Colon (tissue), 2 donors: Measurements from ENCODE around the gene PDE1A.

ENCODE experiments used
- FAIRE-seq: peaks from 2 replicates; lab custom pipeline; 2012; peaks lifted over from hg19 to GRCh38; lab: Jason Lieb, UNC
- donor health status: control.
- donor health status: control.

The PDE1A gene

GRCh38 chr2:182193291-182193690 is 233.5 kb downstream of the PDE1A start:
- no peak for FAIRE-seq

DNA sequence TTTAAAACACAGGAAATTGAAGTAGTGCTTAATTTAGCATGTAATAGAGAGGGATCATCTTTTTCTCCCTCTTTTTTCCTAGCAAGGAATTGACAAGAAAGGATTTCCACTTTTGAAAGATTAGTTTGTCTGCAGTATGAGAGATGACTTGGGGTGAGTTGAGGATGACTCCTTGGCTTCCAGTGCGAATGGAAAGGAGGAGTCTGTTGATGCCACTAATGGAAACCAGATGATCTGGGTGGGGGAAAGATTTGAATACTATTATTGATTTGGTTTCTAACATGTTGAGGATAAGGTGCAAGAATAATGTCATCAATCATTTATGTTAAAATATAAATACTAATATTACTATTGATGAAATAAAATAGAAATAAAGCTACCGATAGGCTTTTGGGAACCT is 235.8 kb downstream of the PDE1A start:
- no peak for FAIRE-seq

DNA sequence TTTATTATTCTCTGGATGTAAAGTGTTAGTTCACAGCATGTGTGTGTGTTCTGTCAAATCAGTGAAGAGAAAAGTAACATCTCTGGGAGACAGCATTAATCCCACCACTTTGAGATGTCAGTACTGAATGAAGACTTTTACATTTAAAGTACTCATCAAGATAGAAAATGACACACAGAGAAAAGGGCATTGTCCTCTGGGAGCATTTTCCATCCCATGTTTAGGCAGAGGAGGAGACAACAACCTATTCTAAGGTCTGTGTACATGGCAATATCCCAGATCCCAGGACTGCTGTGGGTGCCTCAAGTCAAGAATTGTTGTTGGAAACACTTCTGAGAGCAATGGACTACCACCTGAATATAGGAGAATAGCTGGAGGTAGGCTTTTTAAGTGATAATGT is 239.7 kb downstream of the PDE1A start:
- no peak for FAIRE-seq

- FAIRE-seq, result peak; percentile 60
These were observed 240.6 kb downstream of the PDE1A start for GRCh38 chr2:182186132-182186735.

- no peak for FAIRE-seq
These were observed 244.4 kb downstream of the PDE1A start for GRCh38 chr2:182182436-182182835.

GRCh38 chr2:182181381-182181780 is 245.5 kb downstream of the PDE1A start:
- FAIRE-seq, result no peak

GRCh38 chr2:182179176-182179575 is 247.7 kb downstream of the PDE1A start:
- no peak for FAIRE-seq

GRCh38 chr2:182173944-182174622 is 252.8 kb downstream of the PDE1A start:
- no peak for FAIRE-seq

DNA sequence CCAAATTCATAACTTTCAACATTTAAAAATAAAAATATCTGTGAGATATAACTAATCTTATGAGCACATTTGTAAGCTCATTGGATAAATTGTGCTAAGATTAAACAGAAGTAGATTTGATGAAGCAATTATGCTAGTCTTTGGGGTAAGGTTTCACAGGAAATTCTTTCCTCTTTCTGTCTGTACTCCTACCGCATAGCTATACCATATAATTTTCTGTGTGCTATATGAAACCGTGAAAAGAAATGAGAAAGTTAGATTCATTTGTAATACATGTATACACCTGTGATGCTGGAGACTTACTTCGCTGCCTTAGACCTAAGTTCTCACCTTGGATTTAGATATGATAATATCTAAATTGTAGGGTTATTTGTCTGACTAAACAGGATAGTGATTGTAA is 256.5 kb downstream of the PDE1A start:
- no peak for FAIRE-seq

- FAIRE-seq, result no peak
These were observed 259.0 kb downstream of the PDE1A start for GRCh38 chr2:182167882-182168281.

- FAIRE-seq, result no peak
These were observed 260.0 kb downstream of the PDE1A start for GRCh38 chr2:182166841-182167240.

DNA sequence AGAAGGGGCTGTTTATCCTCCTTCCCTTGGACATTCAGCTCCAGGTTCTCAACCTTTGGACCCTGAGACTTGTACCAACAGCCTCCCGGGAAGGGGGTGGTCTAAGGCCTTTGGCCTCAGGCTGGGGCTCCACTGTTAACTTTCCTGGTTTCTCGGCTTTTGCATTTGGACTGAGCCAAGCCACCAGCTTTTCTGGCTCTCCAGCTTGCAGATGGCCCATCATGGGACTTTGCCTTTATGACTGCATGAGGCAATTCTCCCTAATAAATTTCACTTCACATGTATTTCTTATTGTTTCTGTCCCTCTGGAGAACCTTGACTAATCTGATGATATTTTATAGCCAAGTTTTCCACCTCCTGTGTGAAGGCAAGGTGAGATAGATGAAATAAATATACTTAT is 260.4 kb downstream of the PDE1A start:
- no peak for FAIRE-seq

GRCh38 chr2:182165202-182165601 is 261.6 kb downstream of the PDE1A start:
- FAIRE-seq, result no peak

DNA sequence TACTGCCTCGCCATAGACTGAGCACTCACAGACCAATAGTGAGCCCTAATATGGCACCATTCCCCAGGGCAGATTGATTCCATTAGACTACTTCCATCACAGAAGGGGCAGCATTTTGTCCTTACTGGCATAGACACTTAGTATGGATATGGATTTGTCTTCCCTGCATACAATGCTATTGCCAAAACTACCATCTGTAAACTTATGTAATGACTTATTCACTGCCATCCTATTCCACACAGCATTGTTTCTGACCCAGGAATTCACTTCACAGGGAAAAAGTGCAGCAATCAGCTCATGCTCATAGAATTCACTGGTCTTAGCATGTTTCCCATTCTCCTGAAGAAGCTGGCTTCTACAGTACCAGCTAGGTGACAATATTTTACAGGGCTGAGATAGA is 262.1 kb downstream of the PDE1A start:
- no peak for FAIRE-seq

- FAIRE-seq, result no peak
These were observed 263.0 kb downstream of the PDE1A start for GRCh38 chr2:182163878-182164277.

GRCh38 chr2:182148344-182148743 is 278.5 kb downstream of the PDE1A start:
- FAIRE-seq, result no peak

DNA sequence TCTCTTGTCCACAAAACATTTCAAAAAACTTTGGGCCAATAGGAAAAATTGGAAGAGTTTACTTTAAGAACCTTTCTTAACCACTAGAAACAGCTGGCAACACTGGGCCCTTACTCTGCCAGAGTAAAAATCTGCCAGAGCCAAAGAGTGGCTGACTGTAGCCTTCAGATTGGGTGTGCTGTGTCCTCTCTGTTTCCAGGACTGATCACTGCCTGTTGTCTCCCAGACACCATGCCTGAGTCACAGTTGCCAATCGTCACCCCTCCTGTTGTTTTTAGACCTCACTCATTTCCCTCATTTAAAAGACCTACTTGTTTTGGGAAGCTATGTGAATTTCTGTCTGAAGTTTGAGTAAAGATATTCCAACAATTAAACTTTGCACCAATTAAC is 282.1 kb downstream of the PDE1A start:
- no peak for FAIRE-seq

- FAIRE-seq, result no peak
These were observed 282.6 kb downstream of the PDE1A start for GRCh38 chr2:182144041-182144775.

DNA sequence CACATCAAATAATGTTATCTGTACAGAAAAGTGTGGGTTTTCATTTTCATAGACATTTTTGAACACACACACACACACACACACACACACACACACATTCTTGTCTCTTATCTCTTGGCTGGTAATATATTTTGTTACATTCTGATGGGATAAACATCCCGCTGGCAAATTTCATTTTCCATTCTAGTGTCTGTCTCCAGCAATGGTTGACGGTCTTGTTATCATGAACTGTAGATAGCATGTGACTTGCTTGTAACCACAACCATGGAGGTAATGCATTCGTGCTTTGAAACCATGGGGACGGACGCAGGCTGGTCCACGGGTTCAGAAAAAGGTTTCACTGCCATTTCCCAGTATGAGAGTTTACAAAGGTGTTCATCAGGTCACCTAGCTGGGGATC is 284.8 kb downstream of the PDE1A start:
- no peak for FAIRE-seq

DNA sequence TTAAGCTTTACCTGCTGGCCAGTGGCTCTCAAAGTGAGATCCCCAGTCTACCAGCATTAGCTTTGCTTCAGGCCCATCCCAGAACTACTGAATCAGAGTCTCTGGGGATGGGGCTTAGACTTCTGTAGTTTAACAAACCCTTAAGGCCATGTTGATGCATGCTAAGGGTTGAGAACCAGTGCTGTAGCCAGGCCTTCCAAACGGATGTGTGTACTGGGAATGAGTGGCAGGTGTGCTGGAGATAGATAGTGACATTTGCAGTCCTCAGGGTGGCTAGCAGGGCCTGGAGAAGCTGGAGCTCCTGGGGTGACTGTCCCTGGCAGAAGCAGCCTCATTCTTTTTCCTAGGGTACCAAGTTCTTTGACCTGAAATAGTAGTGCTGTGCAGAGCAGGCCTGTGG is 292.6 kb downstream of the PDE1A start:
- FAIRE-seq, result no peak

DNA sequence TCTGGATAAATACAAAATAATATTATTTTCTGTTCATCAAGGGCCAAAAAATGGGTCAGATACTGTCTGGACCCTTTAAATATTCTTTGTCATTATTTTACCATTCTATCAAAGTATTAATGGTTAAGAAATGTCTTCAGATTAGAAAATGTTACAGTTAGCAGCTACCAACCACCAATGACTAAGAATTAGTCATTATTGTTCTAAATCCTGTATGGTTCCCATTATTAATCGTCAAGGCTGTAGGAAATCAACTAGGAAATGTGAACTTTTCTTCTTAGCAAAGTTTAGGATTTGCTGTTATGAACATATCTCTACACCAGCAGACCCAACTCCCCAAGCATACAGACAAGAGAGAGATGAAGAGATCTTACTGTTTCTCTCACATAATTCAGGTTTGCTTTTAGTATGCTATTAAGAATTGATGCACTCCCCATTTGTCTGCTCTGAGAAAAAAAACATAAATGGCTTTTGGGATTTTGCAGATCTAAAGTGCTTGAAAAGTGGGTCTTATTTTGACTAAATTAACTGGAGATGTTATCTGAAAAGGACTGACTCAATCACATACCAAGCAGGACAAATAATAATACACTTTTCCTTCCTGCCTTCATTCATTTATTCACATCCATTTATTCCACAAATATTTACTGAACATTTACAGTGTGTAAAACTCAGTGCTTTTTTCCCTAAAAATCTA is 293.5 kb downstream of the PDE1A start:
- FAIRE-seq, result no peak

DNA sequence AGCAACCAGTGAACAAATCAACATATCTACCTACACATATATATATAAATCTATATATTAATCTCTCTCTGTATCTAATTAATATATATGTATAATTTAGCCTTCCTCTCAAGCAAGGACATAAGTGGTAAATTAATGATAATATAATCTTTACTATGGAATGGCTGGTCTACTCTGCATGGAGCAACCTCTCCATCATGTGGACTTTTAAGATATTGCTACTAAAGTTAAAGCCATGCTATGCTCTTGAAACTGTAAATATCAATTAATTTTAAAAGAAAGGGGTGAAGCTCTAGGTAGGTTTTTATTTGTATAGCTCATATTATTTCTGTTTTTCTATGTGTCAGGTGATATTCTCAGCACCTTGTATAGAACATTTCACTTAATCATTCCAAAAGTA is 294.2 kb downstream of the PDE1A start:
- FAIRE-seq, result no peak
